Tibial artery (tissue), 4 donors: ENCODE data around the gene ATP2A2.

Experiments used
- DNase-seq, 2 donors: peaks; one replicate each; pipeline ENCODE4 v3.0.0-alpha.2; 2019
- H3K27ac ChIP-seq, 2 donors: fragments of 200-600 bp; sonication (generic) in 1 of 2; 1 replicate in 1 of 2; 2 replicates in 1 of 2; pipeline ENCODE4 v1.5.1; 2018 to 2019; ENCODE audit warnings: mild to moderate bottlenecking in 1 of 2
- H3K27me3 ChIP-seq, 2 donors: fragments of 200-600 bp; sonication (generic) in 1 of 2; one replicate each; pipeline versions ENCODE4 v1.5.1 to v1.6.0; 2016 to 2019
- H3K36me3 ChIP-seq, 3 donors: fragments of 200-600 bp; sonication (generic) in 2 of 3; one replicate each; pipeline ENCODE4 v1.5.1; 2016 to 2019; ENCODE audit warnings: mild to moderate bottlenecking in 2 of 3
- H3K4me1 ChIP-seq, 4 donors: fragments of 200-600 bp; sonication (generic) in 2 of 4; 1 replicate in 3 of 4; 2 replicates in 1 of 4; pipeline ENCODE4 v1.5.1; 2016 to 2019
- H3K4me3 ChIP-seq, 2 donors: fragments of 200-600 bp; sonication (generic) in 1 of 2; 1 replicate in 1 of 2; 2 replicates in 1 of 2; pipeline ENCODE4 v1.5.1; 2018 to 2019; ENCODE audit warnings: mild to moderate bottlenecking in 2 of 2
- H3K9me3 ChIP-seq, 3 donors: fragments of 200-600 bp; sonication (generic) in 1 of 3; one replicate each; pipeline ENCODE4 v1.5.1; 2016 to 2019
- CTCF ChIP-seq, 2 experiments: fragments of 200-600 bp in 1 of 2; fragments of 450-650 bp in 1 of 2; IDR thresholded peaks; one replicate each; pipeline ENCODE4 v1.5.1; 2017 to 2019; ENCODE audit warnings: antibody characterized with exemption in 2 of 2, mild to moderate bottlenecking in 1 of 2, moderate library complexity in 1 of 2
- intact Hi-C: fragments of 100-400 bp; cut with DNase I; formaldehyde crosslinking; loops from one replicate; pipeline ENCODE4 v1.15.0; 2023; ENCODE audit warnings: low total_unique reads

The ATP2A2 gene

GRCh38 chr12:110367181-110367864 is 86.3 kb downstream of the ATP2A2 start:
- H3K4me1 ChIP-seq = peaks cover 0 to 54% (median 40%) of the 10 kb centered on the region in 4 donors
- H3K4me3 ChIP-seq = no peak overlapping the region
- no peak for DNase-seq

GRCh38 chr12:110369992-110370391 is 88.9 kb downstream of the ATP2A2 start:
- H3K9me3 ChIP-seq = no peaks in the 10 kb centered on the region
- H3K4me1 ChIP-seq = peaks cover 4 to 78% (median 57%) of the 10 kb centered on the region in 4 donors
- H3K27ac ChIP-seq = peak overlapping the region in 1 of 2 donors; percentile 76
- no peak overlapping the region for H3K4me3 ChIP-seq
- H3K27me3 ChIP-seq = no peaks in the 10 kb centered on the region
- TF ChIP-seq CTCF (IDR thresholded peaks at IDR 0.05) = no peak
- peaks cover 0 to 30% (median 26%) of the 10 kb centered on the region in 3 donors for H3K36me3 ChIP-seq
- intact Hi-C loops = no loop called here
- DNase-seq = no peak

More at GRCh38 chr12:110367181-110367864, 86.3 kb downstream of the ATP2A2 start:
- intact Hi-C loops = no loop called here
- H3K27ac ChIP-seq = peak overlapping the region; percentile 63 to 67
- H3K36me3 ChIP-seq = peaks cover 0 to 16% (median 6%) of the 10 kb centered on the region in 3 donors
- no peak for TF ChIP-seq CTCF (IDR thresholded peaks at IDR 0.05)
- no peaks in the 10 kb centered on the region for H3K27me3 ChIP-seq
- no peaks in the 10 kb centered on the region for H3K9me3 ChIP-seq

DNA sequence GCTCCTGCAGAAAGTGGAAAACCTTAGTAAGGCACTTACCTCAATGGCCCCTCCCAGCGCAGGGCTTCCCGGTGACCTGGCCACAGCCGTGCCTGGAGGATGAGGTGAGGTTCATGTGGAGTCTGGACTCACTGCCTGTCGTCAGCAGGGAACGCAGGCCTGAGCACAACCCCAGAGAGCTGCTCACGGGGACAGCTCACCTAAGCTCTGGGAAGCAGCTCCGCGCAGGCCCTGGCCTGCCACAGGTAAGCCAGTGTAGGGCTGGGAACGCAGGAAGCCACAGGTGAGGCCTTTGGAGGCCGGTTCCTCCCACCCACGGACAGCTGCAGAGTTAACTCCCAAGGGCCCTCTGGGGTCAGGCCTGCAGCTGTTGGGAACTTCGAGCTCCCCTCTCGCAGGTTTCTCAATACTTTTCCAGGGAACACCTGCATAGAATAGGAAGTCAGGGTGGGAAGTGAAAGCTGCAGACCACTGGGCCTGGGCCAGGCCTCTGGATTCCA is 89.7 kb downstream of the ATP2A2 start:
- peak overlapping the region; percentile 71 to 76 for H3K27ac ChIP-seq
- H3K9me3 ChIP-seq = no peaks in the 10 kb centered on the region
- intact Hi-C loops = no loop called here
- no peaks in the 10 kb centered on the region for H3K27me3 ChIP-seq
- no peak overlapping the region for H3K4me3 ChIP-seq
- peaks cover 1 to 38% (median 34%) of the 10 kb centered on the region in 3 donors for H3K36me3 ChIP-seq
- TF ChIP-seq CTCF (IDR thresholded peaks at IDR 0.05) = no peak
- H3K4me1 ChIP-seq = peaks cover 4 to 78% (median 57%) of the 10 kb centered on the region in 4 donors
- no peak for DNase-seq

- intact Hi-C loops = no loop called here
- peaks cover 5 to 44% (median 39%) of the 10 kb centered on the region in 3 donors for H3K36me3 ChIP-seq
- no peaks in the 10 kb centered on the region for H3K27me3 ChIP-seq
- peak overlapping the region; percentile 71 to 76 for H3K27ac ChIP-seq
- no peaks in the 10 kb centered on the region for H3K9me3 ChIP-seq
- no peak overlapping the region for H3K4me3 ChIP-seq
- DNase-seq = peak; percentile 63 to 95
- H3K4me1 ChIP-seq = peaks cover 4 to 72% (median 56%) of the 10 kb centered on the region in 4 donors
- TF ChIP-seq CTCF (IDR thresholded peaks at IDR 0.05) = no peak
These were observed 90.5 kb downstream of the ATP2A2 start for GRCh38 chr12:110371408-110372055.

DNA sequence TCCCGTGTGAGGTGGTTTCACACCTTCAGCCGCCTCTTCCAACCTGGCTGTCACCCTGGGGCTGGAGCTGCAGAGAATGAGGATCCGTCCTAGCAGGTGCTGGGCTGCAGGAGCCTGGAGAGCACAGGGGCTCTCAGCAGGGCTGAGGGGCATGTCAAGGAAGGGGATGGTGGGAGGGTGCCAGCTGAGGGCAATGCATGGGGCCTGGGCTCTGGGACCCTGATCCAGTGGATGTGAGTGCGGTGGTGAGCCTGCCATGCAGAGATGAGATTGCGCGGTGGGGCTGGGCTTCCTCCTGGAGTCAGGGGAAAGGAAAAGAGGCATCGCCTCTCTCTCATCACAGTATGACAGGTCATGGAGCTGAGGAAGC is 91.0 kb downstream of the ATP2A2 start:
- no peaks in the 10 kb centered on the region for H3K27me3 ChIP-seq
- TF ChIP-seq CTCF (IDR thresholded peaks at IDR 0.05) = no peak
- peaks cover 5 to 49% (median 39%) of the 10 kb centered on the region in 3 donors for H3K36me3 ChIP-seq
- peak overlapping the region; percentile 71 to 76 for H3K27ac ChIP-seq
- H3K9me3 ChIP-seq = no peaks in the 10 kb centered on the region
- no peak for DNase-seq
- no peak overlapping the region for H3K4me3 ChIP-seq
- H3K4me1 ChIP-seq = peaks cover 4 to 67% (median 51%) of the 10 kb centered on the region in 4 donors
- intact Hi-C loops = no loop called here
